NCI-H187 treated with DMSO at 0.1 percent for 48 hours (cell line): ENCODE measurements around the gene PFKM.

ENCODE experiments used
- DNase-seq: peaks from one replicate; lab custom pipeline; 2025; lab: John Stamatoyannopoulos, UW

The PFKM gene

DNA sequence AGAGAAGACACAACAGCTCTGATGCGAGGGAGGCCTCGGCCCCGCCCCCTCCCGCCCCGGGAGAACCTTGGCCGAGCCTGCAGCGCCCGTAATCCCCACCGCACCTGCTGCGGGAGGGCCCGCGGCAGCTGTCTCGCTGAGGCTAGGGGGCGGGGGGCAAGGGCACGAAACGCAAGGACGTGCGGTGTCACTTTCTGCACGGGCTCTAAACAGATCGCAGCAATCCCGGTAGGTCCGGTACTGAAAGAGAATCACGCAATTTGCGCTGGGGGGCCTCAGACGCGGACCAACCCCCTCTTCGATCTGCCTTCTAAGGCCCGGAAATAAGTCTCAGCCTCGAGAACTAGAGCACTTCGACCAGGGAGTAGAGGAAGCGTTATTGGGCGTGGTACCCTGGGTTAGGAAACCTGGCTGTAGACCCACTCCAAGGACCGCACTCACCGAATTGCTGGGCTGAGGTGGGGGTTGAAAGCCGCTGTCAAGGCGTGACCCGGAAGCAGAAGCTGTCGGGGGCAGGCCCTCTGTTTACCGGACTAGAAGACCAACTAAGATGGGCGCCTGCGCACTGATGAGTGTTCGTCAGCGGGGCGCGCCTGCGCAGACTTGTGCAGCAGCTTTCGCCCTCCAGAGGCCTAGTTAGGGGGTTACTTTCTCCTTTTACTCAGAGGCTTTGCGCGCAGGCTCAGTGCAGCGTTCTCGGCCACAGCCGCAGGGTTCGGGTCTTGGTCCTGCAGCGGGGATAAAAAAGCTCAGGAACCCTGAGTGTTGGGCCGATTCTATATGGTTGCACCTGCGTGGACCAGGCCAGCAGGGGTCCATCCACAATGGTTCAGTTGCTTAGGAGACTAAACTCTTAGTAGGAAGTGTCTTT, 38.1 kb downstream of the PFKM start, which contains the start of gene ASB8:
Gene ASB8 (minus strand): TSS at position 498 of the 871 bp plus-strand sequence. CDS start 4,019 bp downstream, outside the sequence.
- peak; percentile 94 for DNase-seq

DNA sequence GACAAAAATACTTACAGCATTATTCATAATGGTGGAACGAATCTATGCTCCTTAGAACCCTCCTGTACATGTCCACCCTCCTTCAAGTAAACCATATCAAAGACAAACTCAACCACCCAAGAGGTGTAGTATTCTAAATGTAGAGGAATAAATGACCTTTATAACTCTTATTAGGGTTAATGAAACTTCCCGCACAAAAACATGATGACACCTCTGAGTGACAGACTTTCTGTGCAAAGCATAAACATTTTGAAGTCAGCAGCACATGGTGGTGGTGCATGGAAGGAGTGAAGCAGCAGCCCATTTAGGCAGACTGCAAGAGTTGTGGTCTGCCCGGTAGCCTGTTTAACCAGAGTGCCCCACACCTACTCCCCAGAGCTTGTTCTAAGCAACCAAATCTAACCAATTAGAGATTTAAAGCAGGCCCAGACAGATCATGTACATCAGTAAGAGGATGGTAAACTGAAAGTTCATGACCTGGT, 38.8 kb downstream of the PFKM start:
- DNase-seq, result no peak

GRCh38 chr12:48160046-48160445, 40.9 kb downstream of the PFKM start:
- DNase-seq, result no peak

DNA sequence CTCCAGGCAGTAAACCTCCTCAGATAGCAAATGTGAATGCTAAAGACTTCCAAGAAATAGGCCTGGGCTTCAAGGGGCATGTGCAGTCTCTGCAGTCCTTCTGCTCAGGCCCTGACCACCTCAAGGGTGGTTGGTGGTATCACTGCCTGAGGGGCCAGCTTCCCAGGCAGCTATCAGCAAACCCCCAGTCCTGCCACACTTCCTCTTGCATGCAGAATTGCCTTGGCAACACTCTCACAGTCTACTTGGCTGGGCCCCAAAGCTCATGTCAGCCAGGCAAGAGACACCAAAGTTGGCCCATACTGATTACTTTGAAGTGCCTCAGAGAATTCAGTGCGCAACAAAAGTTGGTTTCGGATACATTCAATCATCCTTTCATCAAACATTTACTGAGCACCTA, 41.6 kb downstream of the PFKM start:
- no peak for DNase-seq

- no peak for DNase-seq
These were observed 44.1 kb downstream of the PFKM start for GRCh38 chr12:48163150-48163747.

GRCh38 chr12:48164451-48164850, 45.3 kb downstream of the PFKM start:
- no peak for DNase-seq

DNA sequence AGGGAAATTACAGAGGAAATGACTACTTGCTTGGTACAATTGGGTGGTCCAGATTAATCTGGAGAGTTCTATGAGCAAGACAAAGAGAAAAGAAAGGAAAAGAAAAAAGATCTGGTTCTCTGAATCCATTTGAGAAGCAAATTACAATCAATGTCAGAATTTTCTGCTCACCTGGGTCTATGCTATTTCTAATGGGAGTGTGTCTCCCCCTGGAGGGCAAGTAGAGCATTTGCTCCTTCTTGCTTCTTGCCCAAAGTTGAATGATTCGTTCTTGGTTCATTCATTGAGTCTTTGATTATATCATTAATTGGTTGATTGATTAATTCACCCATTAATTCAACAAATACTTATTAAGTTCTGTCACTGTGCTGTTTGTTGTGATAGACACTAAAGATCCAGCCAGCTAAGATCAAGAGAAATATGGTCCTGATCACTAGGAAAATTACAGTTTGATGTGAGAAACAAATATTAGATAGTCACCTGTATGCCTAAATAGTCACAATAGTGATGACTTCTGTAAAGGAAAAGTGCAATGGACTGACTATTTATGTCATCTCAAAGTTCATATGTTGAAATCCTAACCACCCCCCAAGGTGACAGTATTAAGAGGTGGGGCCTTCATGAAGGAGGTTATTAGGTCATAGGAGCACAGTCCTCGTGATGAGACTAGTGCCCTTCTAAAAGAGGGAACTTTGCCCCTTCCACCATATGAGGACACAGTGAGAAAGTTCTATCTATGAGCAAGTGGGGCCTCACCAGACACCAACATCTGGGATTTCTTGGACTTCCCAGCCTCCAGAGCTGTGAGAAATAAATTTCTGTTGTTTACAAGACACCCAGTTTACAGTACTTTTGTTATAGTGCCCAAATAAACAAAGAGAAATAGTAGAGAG, 46.2 kb downstream of the PFKM start:
- DNase-seq, result peak; percentile 42

DNA sequence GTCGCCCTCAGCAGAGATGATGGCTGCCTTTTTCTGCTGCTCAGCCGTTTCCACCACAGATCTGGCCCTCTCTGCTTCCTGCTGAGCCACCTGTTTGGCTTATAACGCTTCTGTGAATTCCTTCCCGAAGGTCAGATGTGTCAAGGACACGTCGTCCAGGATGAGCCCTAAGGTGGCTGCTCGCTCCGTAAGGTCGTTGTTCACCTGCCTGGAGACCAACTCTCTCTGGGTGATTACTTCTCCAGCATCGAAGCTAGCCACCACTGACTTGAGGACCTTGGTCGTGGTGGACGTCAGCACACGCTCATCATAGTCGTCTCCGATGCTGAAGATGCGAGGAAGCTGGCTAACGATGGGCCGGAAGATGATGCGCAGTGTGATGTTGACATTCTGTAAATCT, 49.8 kb downstream of the PFKM start:
- no peak for DNase-seq

DNA sequence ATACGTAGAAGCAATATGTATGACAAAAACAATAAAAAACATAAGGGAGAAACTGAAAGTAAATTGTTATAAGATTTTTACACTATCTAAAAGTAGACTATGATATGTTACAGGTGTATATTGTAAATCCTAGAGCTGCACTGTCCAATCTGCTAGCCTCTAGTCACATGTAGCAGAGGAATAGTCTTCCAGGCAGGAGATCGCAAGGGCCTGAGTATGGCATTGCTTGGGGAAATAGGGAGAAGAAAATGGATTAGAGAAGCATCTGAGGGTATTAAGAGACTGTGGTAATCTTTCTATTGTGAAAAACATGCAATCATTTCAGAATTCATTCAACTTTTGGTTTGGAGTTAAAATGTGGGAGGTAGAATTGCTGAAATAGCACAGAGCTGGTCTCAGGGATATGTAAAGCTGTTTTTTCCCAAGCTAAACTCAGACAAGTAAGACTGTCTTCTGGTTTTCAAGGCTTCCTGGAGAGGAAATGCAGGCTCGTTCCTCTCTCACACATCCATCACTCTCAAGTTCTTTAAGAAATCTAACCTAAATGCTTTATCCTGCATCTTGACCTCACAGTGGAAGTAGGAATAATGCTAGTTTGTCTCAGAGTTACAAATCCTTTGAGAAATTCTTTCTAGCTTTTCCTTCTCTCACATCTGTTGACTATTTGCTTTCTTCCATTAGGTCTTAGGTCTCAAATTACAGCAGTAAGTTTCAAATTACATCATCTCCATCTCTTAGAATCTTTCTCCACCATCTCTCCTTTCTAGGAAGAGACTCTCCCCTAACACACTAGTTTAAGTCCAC, 56.7 kb downstream of the PFKM start:
- DNase-seq, result no peak

DNA sequence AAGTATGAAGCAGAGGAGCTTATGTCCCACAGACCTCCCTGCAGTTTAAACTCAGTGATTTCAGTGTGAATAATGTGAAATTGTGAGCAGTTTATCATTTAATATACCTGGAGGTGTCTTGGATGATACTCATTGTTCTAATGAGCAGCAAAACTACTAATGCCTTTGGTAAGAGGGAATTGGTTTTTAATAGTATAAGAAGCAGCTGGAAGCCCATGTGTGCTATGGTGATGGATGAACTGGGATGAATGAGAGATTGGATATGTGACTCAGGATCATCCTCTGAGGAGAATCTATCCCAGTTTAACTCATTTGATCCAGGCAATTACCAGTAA, 57.2 kb downstream of the PFKM start:
- DNase-seq, result no peak

GRCh38 chr12:48177982-48178381, 58.8 kb downstream of the PFKM start:
- no peak for DNase-seq

- no peak for DNase-seq
These were observed 60.3 kb downstream of the PFKM start for GRCh38 chr12:48179466-48179865.

GRCh38 chr12:48180424-48180823, 61.3 kb downstream of the PFKM start:
- DNase-seq, result no peak

- no peak for DNase-seq
These were observed 61.8 kb downstream of the PFKM start for GRCh38 chr12:48180857-48181495.

DNA sequence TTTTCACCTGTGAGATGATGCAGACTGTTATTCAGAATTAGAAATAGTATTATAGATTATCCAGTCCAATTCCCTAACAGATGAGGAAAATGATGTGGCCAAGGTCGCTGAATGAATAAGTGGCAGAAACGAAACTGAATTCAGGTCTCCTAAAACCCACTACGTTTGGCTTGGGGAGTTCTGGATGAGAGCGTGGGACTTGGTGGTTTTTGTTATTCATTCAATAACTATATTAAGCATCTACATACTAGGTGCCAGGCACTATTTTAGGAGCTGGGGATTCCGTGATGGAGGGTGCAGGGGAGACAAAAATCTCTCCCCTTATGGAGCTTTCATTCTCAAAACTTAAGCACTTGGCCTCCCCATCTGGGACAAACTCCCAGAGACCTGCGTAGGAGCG, 63.5 kb downstream of the PFKM start:
- no peak for DNase-seq

GRCh38 chr12:48183091-48183875, 64.1 kb downstream of the PFKM start, which contains the start of gene CCDC184:
TSS of gene CCDC184 (plus strand) at chr12:48183644. CDS start at chr12:48184123, 479 bp downstream.
- peak; percentile 84 for DNase-seq

DNA sequence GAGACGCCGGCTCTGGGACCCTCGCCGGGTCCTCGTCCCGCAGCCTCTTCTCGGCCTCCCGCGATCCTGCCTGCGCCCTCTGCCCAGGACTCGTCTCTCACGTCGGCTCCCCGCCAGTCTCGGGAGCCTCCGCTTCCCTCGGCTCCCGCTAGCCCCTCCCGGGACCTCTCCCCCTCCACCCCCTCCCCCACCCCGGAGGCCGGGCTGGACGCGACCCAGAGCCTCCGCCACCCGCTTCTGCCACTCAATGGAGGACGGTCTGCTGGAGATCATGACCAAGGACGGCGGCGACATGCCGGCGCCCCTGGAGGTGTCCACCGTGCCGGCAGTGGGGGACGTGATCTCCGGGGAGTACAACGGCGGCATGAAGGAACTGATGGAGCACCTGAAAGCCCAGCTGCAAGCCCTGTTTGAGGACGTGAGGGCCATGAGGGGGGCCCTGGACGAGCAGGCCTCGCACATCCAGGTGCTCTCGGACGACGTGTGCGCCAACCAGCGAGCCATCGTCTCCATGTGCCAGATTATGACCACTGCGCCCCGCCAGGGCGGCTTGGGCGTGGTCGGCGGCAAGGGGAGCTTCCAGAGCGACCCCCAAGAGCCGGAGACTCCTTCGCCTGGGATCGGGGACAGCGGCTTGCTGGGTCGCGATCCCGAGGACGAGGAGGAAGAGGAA, 64.8 kb downstream of the PFKM start:
- DNase-seq, result no peak

GRCh38 chr12:48184549-48184922, 65.4 kb downstream of the PFKM start:
- DNase-seq, result no peak

- DNase-seq, result no peak
These were observed 66.2 kb downstream of the PFKM start for GRCh38 chr12:48185181-48185919.
